ENCODE data around the gene SERPINA6.

DNA sequence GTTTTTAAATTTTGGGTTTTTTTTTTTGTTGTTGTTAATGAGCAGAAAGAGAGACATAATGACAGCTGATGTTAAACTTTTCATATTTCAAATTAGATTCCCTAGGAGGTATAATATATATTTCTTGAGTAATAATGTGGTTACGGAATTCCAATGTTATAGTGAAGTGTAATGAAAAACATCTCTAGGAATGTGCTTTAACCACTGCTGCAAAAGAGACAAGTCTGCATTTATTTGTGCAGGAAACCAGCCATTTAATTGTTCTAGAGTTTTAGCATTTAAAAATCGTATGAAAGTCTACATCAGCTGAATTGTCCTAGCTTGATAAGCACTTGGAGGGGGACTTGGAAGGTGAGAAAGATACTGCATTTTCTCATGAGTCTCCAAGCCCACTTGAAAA, 44.4 kb downstream of the SERPINA6 start:
- TF ChIP-seq, protein P1, sequence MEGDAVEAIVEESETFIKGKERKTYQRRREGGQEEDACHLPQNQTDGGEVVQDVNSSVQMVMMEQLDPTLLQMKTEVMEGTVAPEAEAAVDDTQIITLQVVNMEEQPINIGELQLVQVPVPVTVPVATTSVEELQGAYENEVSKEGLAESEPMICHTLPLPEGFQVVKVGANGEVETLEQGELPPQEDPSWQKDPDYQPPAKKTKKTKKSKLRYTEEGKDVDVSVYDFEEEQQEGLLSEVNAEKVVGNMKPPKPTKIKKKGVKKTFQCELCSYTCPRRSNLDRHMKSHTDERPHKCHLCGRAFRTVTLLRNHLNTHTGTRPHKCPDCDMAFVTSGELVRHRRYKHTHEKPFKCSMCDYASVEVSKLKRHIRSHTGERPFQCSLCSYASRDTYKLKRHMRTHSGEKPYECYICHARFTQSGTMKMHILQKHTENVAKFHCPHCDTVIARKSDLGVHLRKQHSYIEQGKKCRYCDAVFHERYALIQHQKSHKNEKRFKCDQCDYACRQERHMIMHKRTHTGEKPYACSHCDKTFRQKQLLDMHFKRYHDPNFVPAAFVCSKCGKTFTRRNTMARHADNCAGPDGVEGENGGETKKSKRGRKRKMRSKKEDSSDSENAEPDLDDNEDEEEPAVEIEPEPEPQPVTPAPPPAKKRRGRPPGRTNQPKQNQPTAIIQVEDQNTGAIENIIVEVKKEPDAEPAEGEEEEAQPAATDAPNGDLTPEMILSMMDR (IDR thresholded peaks at IDR 0.05), result no peak
- no peak for TF ChIP-seq ZFX (IDR thresholded peaks at IDR 0.05; ENCODE audit: borderline replicate concordance)

Measured in 22Rv1 (cell line).